ENCODE data around the gene TRPV6. TPM values are rescaled to one million over a fixed set of nuclear protein-coding genes. Genes with fewer than 3 reads are reported as not detected.

TRPV6 gene
- total RNA-seq, 2 donors from 2014 or later: 0.19 to 0.71 TPM

GRCh38 chr7:142906643-142907042 is 21.1 kb upstream of the TRPV6 start:
- H3K27ac ChIP-seq: no peak overlapping the region
- no peaks in the 10 kb centered on the region for H3K27me3 ChIP-seq
- no peaks in the 10 kb centered on the region for H3K4me1 ChIP-seq
- H3K4me3 ChIP-seq: no peak overlapping the region
- DNase-seq (ENCODE audit: low spot score): no peak
- TF ChIP-seq CTCF (IDR thresholded peaks at IDR 0.05): no peak
- H3K36me3 ChIP-seq: no peaks in the 10 kb centered on the region
- peaks cover 0 to 7% of the 10 kb centered on the region in 2 donors for H3K9me3 ChIP-seq

- Histone ChIP-seq H3K4me3 (no peak overlapping the region), H3K27ac (no peak overlapping the region), H3K9me3 (peaks cover 0 to 7% of the 10 kb centered on the region in 2 donors), H3K4me1 (no peaks in the 10 kb centered on the region), H3K27me3 (no peaks in the 10 kb centered on the region), H3K36me3 (no peaks in the 10 kb centered on the region)
- no peak for DNase-seq (ENCODE audit: low spot score)
- TF ChIP-seq CTCF (IDR thresholded peaks at IDR 0.05): no peak
These were observed 20.2 kb upstream of the TRPV6 start for GRCh38 chr7:142905759-142906158.

- Histone ChIP-seq H3K36me3 (no peaks in the 10 kb centered on the region), H3K27me3 (no peaks in the 10 kb centered on the region), H3K4me3 (no peak overlapping the region), H3K4me1 (no peaks in the 10 kb centered on the region), H3K9me3 (peaks cover 0 to 7% of the 10 kb centered on the region in 2 donors), H3K27ac (no peak overlapping the region)
- no peak for TF ChIP-seq CTCF (IDR thresholded peaks at IDR 0.05)
- no peak for DNase-seq (ENCODE audit: low spot score)
These were observed 18.6 kb upstream of the TRPV6 start for GRCh38 chr7:142904128-142904527.

- H3K27me3 ChIP-seq: no peaks in the 10 kb centered on the region
- no peaks in the 10 kb centered on the region for H3K4me1 ChIP-seq
- no peaks in the 10 kb centered on the region for H3K36me3 ChIP-seq
- DNase-seq (ENCODE audit: low spot score): no peak
- no peak overlapping the region for H3K27ac ChIP-seq
- peaks cover 0 to 7% of the 10 kb centered on the region in 2 donors for H3K9me3 ChIP-seq
- TF ChIP-seq CTCF (IDR thresholded peaks at IDR 0.05): no peak
- no peak overlapping the region for H3K4me3 ChIP-seq
These were observed 16.1 kb upstream of the TRPV6 start for GRCh38 chr7:142901426-142902259.

- Histone ChIP-seq H3K4me1 (no peaks in the 10 kb centered on the region), H3K27ac (no peak overlapping the region), H3K27me3 (no peaks in the 10 kb centered on the region), H3K4me3 (no peak overlapping the region), H3K36me3 (no peaks in the 10 kb centered on the region), H3K9me3 (peaks cover 0 to 6% of the 10 kb centered on the region in 2 donors)
- DNase-seq (ENCODE audit: low spot score): no peak
- no peak for TF ChIP-seq CTCF (IDR thresholded peaks at IDR 0.05)
These were observed 14.1 kb upstream of the TRPV6 start for GRCh38 chr7:142899661-142900060.
